Activated CD8-positive, alpha-beta memory T cell treated with anti-CD3 and anti-CD28 coated beads, Interleukin-2, amount 50 U/mL, for 48 hours (primary cell): ENCODE data around the gene BPIFB2.

Experiments used
- DNase-seq: peaks from one replicate; pipeline ENCODE4 v3.0.0-alpha.2; 2020

The BPIFB2 gene

DNA sequence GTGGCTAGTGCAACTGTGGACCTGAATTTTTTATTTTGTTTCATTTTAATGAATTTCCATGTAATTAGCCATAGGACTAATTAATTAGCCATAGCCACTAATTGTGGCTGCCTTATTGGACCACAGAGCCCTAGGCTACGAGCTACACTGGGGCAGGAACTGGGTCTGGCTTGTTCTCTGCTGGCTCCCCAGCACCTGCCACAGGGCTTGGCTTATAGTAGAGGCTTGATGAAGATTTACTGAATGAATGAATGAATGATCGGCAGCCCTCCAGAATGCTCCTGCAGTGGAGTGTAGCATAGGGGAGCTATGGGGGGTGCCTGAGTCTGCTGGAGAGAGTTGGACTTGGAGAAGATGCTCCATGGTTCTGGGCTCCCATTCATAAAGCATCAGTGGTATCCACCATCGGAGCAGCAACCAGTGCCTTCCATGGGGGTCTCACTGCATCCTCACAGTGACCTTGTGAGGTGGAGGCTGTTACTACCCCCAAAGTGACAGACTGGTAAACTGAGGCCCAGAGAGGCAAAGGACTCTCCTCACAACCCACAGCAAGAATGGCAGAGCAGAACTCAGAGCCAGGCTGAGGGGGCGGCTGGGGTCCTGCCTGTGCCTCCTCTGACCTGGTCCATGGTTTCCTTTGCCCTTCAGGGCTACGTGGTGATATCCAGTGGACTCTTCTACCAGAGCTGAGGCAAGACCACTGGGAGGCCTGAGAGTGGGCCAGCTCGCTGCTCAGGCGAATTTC lies 15.4 kb downstream of the BPIFB2 start:
- DNase-seq, result no peak

DNA sequence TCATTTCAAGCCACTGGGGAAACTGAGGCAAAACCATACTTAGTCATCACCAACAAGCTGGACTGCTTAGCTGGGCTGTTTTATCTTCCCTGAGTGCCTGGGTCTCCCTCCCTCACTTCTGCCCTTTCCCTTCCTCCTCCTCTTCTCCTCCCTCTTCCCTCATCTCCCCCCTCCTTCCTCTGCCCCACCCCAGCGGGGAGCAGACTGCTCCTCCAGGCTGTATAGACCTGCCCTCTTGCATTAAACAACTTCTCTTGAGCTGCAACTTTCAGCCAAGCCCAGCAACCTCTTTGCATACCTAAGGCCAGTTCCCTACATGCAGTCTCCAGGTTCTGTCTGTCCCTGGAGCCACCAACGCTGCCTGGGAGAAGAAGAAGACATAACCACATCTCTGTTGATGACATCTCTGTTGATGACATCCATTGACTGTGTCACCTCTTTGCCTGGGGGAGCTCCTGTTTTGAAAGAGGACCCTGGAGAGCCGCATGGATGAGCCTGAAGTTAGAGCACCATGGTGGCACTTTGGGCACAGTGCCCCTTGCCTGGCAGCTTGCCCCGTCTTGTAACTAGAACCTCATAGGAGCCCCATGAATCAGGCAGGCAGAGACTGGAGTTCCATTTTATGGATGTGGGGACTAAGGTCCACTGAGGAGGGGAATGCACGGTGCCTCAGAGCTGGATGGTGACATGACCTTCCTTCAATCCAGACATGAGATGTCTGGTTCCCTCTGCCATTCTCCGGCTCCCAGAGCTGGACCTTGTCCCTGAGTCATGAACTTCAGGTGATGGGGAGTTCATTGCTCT lies 16.1 kb downstream of the BPIFB2 start:
- no peak for DNase-seq

DNA sequence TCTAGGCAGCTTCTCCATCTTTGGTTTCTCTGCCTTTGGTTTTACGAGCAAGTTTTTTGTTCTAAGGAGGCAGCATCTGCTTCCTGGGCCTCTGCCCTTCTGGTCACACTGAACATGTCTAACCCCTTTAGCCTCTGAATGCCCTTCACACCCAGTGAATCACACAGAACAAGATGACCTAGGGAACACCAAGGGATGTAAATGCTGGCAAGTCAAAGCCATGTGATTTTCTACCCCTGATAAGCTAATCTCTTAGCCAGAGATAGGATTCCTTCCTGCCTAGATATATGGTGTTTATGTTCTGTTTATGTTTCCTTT lies 16.7 kb downstream of the BPIFB2 start:
- DNase-seq, result no peak

DNA sequence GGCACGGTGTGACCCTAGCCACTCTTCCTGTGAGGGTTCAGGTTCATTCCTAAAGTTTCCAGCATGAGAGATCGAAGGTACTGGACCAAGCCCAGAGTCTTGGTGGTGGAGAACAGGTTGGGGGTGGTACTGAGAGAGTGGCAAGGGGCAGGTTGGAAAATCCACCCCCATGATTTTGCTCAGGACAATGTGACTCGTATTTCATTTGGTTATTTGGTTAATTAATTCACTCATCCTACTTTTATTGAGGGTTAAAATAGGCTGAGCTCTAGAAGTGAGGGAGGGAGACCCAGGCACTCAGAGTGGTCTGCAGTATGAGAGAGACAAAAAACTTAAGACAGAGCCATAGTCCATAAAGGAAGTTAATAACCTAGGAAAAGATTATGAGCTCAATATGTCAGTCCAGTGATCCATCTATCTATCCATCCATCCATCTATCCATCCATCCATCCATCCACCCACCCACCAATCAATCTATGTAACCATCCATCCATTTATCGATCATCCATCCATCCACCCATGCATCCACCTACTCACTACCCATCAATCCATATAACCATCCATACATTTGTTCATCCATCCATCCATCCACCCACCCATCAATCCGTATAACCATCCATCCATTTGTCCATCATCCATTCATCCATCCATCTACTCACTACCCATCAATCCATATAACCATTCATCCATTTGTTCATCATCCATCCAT lies 17.3 kb downstream of the BPIFB2 start:
- DNase-seq, result no peak

DNA sequence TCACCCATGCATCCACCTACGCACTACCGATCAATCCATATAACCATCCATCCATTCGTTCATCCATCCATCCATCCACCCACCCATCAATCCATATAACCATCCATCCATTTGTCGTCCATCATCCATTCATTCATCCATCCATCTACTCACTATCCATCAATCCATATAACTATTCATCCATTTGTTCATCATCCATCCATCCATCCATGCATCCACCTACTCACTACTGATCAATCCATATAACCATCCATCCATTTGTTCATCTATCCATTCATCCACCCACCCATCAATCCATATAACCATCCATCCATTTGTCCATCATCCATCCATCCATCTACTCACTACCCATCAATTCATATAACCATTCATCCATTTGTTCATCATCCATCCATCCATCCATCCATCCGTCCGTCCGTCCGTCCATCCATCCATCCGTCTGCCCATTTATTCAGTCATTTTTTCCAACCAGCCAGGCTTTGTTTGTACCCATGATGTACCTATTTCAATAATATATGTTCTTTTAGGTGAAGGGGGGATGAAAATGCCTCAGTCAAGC lies 17.9 kb downstream of the BPIFB2 start:
- DNase-seq, result no peak

DNA sequence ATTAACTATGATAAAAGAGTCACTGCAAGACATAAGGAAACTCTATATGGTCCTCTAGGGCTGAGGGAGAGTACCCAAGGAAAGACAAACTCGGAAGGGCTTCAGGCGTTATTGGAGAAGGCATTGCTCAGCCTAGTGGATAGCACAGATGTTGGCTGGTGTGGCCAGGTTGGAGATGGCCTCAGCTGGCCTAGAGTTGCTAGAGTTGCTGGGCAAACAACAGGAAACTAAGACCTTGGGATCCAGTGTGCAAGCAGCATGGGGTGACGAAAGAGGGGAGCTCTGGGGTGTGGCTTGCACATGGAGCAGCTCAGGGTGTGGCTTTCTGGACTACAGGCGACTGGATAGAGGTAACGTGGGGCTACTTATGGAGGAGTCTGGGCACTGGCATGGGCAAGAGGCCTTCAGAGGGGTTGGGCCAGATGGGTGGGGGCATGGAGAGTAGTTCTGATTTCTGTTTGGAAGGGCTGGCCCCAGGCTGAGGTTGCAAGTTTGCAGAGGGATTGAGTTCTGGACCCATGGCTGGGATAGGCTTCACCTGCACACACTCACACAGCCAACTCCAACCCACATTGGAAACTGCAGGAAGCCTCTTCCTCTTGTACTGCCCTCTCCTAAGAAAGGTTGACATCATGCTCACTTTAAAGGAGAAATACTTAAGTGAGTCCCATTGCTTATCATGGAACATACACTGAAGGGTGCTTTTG lies 18.7 kb downstream of the BPIFB2 start:
- no peak for DNase-seq

DNA sequence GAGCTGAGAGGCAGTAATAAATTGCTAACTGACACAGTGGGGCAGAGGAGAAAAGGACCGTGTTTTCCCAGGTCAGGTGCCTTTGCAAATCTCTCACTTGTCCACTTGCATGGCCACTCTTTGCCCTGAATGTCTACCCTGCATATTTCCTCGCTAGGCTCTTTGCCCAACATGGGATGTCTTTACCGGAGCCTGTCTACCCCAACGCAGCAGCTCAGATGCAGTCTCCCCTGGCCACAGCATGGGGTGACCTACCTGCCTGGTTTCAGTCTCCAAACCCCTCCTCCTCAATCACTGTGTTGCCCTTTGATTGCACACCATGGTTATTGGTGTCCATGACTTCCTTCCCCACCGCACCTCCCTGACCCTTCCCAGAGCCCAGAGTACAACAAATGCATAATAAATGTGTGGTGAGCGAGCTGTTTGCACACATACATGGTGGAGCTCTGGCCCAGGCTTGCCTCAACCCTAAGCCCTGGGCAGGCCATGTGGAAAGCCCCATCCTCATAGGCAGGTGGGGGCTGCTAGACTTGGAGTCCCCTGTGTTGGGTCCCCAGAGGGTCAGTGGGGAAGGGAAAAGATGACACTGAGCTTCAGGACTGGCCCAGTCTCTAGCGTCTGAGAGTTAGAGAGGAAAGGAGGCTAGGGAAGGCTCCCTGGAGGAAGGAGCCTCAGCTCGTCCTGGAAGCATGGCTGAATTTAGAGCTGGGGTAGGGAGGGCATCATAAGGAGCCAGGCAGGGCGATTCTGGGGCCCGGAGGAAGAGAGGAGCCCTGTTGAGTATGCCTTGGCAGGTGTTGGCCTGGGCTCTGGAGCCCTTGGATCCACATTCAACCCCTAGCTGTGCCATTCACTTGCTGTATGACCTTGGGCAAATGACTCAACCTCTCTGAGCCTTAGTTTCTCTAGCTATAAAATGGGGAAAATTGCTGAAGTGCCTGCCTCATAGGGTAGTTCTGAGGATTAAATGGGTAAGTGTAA lies 19.6 kb downstream of the BPIFB2 start:
- no peak for DNase-seq

DNA sequence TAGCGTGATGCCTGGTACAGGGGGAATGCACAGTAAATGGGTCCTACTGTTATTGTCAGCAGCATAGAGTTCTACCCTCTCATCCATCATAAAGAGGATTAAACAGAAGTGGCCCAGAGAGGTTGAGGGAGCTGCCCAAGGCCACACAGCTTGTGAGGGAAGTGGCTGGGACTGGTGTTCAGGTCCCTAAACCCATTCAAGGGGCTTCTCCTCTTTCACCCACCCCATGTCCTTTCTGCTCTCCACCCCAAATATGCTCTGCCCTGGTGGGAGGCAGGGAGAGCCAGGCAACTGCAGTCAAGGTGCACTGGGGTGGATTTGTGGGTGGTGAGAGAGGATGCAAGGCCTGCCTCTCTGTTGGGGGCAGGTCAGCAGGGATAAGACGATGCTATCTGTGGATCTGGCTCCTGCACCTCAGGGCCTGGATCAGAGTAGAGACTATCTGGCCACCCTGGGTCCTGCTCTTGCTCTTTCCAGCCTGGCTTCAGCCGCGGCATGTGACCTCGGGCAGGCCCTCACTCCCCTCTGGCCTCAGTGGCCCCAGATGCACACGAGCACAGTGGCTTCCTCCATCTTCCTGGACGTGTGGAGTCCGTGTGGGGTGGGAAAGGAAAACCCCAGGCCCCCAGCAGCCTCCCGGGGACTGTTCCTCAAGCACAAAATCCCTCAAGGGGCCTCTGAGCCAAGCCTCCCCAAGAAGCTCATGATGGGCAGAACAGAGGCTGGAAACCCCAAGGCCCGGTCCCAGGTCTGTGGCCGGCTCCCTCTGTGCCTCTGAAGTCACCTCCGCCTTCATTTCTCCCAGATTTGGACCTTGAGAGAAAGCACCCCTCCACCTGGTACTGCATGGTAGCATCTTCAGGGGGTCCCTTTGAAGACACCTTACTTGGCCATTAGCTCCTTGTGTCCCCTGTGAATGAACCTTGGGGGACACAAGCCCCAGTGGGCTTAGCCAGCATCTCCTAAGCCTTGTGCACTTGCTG lies 20.6 kb downstream of the BPIFB2 start:
- no peak for DNase-seq

DNA sequence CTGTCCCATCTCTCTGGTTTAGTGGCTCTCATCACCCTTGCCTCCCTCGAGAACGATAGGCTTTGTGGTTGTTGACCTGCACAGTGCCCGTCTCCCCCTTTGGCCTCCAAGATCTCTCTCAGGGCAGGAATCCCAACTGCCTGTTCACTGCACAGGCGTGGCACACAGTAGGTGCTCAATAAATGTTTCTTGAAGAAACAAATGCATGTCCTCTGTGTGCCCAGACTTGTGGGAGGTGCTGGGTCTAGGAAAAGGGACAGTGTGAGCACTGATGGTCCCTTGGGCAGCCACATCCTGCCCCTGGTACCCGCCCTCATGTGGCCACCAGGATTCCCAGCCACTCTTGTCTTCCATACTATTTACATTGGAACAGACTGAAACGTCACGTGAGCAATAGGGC lies 21.4 kb downstream of the BPIFB2 start:
- no peak for DNase-seq

DNA sequence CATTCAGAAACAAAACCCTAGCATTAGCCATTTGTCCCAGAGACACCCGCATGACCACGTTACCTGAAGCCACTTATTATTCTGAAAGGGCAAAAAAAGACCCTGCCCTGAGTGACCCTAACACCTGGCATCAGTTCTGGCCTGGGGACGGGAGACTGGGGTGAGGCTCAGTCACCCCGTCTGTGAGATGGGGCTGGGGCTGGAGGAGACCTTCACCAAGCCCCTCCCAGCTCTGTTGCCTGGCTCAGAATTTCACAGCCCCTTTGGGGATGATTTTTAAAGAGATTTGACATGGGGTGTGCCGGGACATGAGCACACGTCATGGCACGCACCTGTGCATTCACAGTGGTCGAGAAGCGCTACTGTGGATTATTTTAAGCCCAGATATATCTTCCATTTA lies 22.6 kb downstream of the BPIFB2 start:
- no peak for DNase-seq

DNA sequence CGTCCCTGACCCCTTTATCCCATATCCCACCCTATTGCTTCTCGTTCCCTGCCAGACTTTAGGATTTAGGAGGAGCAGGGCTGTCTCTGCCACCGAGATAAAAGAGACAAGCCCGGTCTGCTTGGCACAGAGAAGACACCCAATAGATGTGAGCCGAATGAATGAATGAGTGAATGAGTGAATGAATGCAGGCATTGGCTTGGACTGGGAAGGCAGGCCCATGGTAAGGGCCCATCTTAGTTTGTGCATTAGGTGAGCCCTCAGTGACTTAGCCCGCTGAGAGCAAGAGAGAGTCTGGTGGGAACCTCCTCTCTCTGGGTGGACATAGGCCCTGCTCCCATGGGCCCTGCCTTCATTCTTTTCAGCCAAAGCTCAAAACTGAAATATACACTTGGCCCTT lies 23.1 kb downstream of the BPIFB2 start:
- no peak for DNase-seq

DNA sequence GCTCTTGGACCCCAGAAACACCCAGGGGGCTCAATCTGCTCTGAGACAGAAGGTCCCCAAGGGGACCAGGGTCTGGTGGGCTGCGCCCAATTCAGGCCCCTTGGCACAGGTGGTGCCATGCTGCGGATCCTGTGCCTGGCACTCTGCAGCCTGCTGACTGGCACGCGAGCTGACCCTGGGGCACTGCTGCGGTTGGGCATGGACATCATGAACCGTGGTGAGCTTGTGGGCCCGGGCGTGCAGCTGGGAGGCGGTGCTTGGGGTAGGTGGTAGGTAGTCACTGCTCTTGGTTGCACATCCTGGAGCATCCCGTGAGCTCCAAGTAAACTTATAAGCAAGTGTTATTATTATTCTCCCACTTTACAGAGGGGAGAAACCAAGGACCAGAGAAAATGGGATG lies 24.0 kb downstream of the BPIFB2 start, which contains the start of gene BPIFB6:
Gene BPIFB6 (plus strand): TSS at position 118 of the 400 bp plus-strand sequence. CDS start 0 bp downstream, at position 118.
- no peak for DNase-seq

DNA sequence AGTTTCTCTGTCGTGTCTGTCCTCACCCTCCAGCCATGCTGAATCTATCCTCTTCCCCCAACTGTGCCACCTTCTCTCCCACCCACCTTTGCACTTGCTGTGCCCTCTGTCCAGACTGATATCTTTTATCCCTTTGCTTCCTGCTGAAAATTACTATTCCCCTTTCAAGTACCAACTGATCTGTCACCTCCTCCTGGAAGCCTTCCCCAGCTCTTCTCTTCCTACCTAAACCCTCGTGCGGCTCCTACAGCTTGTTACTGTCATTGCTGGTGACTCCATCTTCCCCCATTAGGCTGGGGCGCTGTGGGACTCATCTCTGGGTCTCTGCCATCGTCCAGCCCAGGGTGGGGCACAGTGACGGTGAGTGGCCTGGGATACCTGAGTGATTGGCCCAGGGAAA lies 25.1 kb downstream of the BPIFB2 start:
- no peak for DNase-seq

DNA sequence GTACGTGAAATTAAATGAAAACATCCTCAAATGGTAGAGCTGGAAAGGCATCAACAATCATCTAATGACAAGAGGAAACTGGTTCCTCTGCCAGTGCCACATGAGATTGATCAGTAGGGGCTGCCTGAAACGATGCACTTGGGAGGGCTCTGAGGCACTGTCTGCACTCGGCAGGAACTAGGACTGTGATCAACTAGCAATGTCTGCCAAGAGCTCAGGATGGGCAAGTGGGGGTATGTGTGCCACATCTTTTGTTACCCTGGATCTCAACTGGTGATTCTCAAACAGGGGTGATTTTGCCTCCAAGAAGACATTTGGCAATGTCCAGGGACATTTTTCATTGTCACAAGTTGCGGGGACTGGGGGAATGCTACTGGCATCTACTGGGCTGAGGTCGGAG lies 25.9 kb downstream of the BPIFB2 start:
- DNase-seq, result no peak

DNA sequence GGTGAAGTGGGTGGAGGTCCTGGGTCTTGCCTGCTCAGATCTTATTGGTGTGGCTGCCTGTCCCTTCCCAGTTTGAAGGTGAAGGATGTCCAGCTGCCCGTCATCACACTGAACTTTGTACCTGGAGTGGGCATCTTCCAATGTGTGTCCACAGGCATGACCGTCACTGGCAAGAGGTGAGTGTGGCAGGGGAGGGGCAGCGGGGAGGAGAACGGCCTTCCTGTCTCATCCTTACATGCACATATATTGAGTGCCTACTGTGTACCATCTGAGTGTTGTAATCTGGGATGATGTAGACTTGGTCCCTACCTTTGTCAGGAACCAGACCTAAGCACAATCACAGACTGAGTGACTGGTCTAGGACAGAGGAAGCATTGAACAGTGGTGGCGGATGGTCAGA lies 26.6 kb downstream of the BPIFB2 start:
- DNase-seq, result no peak

DNA sequence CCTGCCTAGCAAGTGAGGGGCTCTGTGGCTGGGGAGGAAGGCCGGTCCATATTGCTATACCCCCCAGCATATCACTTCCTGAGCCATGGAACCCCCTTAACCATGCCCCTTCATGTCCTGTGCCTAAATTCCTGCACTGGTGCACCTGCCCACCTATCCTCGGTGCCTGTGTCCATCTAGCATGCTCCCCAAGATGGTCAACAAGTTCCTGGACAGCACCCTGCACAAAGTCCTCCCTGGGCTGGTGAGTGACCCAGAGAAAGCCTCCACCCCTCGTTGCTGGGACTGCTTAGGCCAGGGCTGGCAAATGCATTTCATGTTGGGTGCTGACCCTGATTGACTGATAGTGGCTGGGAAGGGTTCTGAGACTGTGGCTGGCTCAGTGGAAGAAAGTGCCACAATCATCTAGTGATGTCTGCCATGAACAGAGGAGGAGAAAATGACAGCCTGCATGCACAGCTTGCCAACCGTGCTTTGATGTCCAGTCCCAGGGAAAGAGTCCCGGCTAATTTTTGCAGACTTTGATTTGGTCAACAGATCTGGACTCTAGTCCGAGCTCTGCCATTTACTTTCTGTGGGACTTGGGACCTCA lies 27.5 kb downstream of the BPIFB2 start:
- DNase-seq, result no peak

DNA sequence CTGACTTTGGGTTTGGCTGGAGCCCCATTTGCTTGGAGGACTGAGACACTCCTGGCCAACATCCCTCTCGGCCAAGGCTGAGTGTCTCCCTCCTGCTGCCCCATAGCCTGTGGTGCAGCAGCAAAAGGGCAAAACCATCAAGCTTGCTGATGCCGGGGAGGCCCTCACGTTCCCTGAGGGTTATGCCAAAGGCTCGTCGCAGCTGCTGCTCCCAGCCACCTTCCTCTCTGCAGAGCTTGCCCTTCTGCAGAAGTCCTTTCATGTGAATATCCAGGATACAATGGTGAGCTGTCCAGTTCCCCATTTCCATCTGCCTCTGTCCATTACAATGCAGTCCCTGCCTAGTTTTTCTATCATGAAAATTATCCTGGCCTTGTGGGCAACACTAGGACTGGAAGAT lies 30.0 kb downstream of the BPIFB2 start:
- no peak for DNase-seq

DNA sequence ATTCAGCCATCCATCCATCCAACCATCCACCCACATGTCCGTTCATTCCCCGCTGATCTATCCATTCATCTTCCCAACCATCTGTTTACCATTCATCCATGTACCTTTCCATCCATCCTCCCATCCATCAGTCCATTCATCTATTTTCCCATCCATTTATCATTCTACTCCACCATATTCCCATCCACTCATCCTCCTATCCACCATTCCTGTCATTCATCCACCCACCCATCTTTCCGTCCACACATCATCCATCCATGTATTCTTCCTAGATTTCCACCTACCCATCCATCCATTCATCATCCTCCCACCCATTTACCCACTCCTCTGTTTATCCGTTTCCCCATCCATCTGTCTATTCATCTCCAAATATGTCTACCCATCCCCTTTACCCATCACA lies 30.7 kb downstream of the BPIFB2 start:
- no peak for DNase-seq

DNA sequence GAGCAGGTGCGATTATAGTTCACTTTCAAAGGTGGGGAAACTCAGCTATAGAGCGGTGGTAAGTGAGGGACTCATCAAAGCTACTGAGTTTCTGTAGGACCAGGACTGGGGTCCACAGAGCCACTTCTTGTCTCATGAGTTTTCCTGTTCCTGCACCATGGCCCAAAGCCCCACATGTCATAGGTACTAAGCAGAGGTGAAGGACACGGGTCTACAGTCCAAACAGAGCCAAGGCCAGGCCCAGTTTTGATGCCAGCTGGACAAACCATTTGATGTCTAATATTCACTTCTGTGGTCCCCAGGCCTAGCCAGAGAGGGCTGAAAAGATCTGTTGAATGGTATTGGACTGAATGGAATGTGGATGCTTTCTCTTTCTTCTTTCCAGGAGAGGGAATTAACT lies 34.9 kb downstream of the BPIFB2 start:
- no peak for DNase-seq
